ENCODE results near the gene RNF144B.
A peak's percentile ranks its signal among the peaks of the same experiment; 100 is the strongest.

RNF144B gene

GRCh38 chr6:18491308-18492045, 104.3 kb downstream of the RNF144B start:
- no peak for DNase-seq

GRCh38 chr6:18492972-18493371, 105.8 kb downstream of the RNF144B start:
- DNase-seq = no peak

- no peak for DNase-seq
These were observed 106.3 kb downstream of the RNF144B start for GRCh38 chr6:18493382-18493891.

- DNase-seq = no peak
These were observed 106.8 kb downstream of the RNF144B start for GRCh38 chr6:18493925-18494324.

- DNase-seq = no peak
These were observed 108.1 kb downstream of the RNF144B start for GRCh38 chr6:18495236-18495635.

GRCh38 chr6:18496462-18496861, 109.3 kb downstream of the RNF144B start:
- DNase-seq = no peak

- no peak for DNase-seq
These were observed 109.9 kb downstream of the RNF144B start for GRCh38 chr6:18497006-18497405.

GRCh38 chr6:18498408-18498807, 111.3 kb downstream of the RNF144B start:
- no peak for DNase-seq

GRCh38 chr6:18500921-18501662, 113.9 kb downstream of the RNF144B start:
- DNase-seq = no peak

GRCh38 chr6:18501663-18502013, 114.5 kb downstream of the RNF144B start:
- no peak for DNase-seq

- no peak for DNase-seq
These were observed 116.0 kb downstream of the RNF144B start for GRCh38 chr6:18503206-18503592.

GRCh38 chr6:18503593-18504231, 116.6 kb downstream of the RNF144B start:
- DNase-seq = peak; percentile 57

- no peak for DNase-seq
These were observed 117.1 kb downstream of the RNF144B start for GRCh38 chr6:18504232-18504596.

- no peak for DNase-seq
These were observed 119.3 kb downstream of the RNF144B start for GRCh38 chr6:18506382-18507017.

GRCh38 chr6:18507018-18507415, 119.9 kb downstream of the RNF144B start:
- no peak for DNase-seq

- no peak for DNase-seq
These were observed 120.4 kb downstream of the RNF144B start for GRCh38 chr6:18507561-18507960.

- peak; percentile 70 for DNase-seq
These were observed 122.9 kb downstream of the RNF144B start for GRCh38 chr6:18509871-18510643.

GRCh38 chr6:18510644-18511033, 123.5 kb downstream of the RNF144B start:
- peak; percentile 46 for DNase-seq

GRCh38 chr6:18511211-18511610, 124.1 kb downstream of the RNF144B start:
- DNase-seq = no peak

GRCh38 chr6:18513253-18513798, 126.2 kb downstream of the RNF144B start:
- no peak for DNase-seq

- DNase-seq = no peak
These were observed 127.0 kb downstream of the RNF144B start for GRCh38 chr6:18514180-18514579.

- no peak for DNase-seq
These were observed 128.6 kb downstream of the RNF144B start for GRCh38 chr6:18515767-18516166.
